B cell (primary cell): ENCODE data around the gene NT5DC2. TPM values are rescaled to one million over a fixed set of nuclear protein-coding genes. Genes with fewer than 3 reads are reported as not detected.

ENCODE experiments used
- ATAC-seq: fragments of 200-7000 bp; cut with Tn5 transposase; one replicate; pipeline ENCODE4 v1.10.0; 2021; ENCODE audit warnings: low read depth, mild to moderate bottlenecking, moderate number of reproducible peaks, moderate library complexity
- CTCF ChIA-PET: fragments of 350-600 bp; sonication (Branson Sonifier 250); formaldehyde crosslinking; loops from one replicate; lab custom pipeline; 2021; ENCODE audit warnings: antibody characterized with exemption, inconsistent platforms; lab: Charles Lee
- POLR2A ChIA-PET: fragments of 350-600 bp; sonication (Branson Sonifier 250); formaldehyde crosslinking; loops from one replicate; lab custom pipeline; 2021; ENCODE audit warnings: antibody characterized with exemption; lab: Charles Lee
- DNase-seq: peaks from one replicate; pipeline ENCODE4 v3.0.0; 2013
- H2AFZ ChIP-seq: 2 replicates; pipeline ENCODE4 v1.6.1; 2012; ENCODE audit warnings: mild to moderate bottlenecking, low read depth, low read length; ENCODE audit not compliant: insufficient read depth, poor library complexity, severe bottlenecking
- H3K27ac ChIP-seq, 2 donors: 1 replicate in 1 of 2; 2 replicates in 1 of 2; pipeline ENCODE4 v1.5.1; 2012 to 2013; ENCODE audit warnings: low read length in 2 of 2, mild to moderate bottlenecking in 2 of 2, moderate library complexity in 1 of 2
- H3K27me3 ChIP-seq, 4 experiments: fragments of 200-600 bp in 1 of 4; sonication (generic) in 1 of 4; replicated peaks in 1 of 4; 1 replicate in 2 of 4; 2 replicates in 2 of 4; pipeline versions ENCODE4 v1.6.1 to v1.7.0; 2013 to 2016; ENCODE audit warnings: low read length in 3 of 4, mild to moderate bottlenecking in 2 of 4, mixed read lengths in 1 of 4, moderate library complexity in 1 of 4; ENCODE audit not compliant: insufficient read depth in 4 of 4, control insufficient read depth in 3 of 4; ENCODE audit errors: control extremely low read depth in 1 of 4
- H3K36me3 ChIP-seq, 2 experiments: replicated peaks in 1 of 2; 1 replicate in 1 of 2; 2 replicates in 1 of 2; pipeline versions ENCODE4 v1.6.1 to v1.7.1; 2013; ENCODE audit warnings: low read length in 1 of 2; ENCODE audit not compliant: insufficient read depth in 2 of 2, control insufficient read depth in 1 of 2; ENCODE audit errors: control extremely low read depth in 1 of 2, extremely low read depth in 1 of 2
- H3K4me1 ChIP-seq, 2 donors: fragments of 200-600 bp in 1 of 2; sonication (generic) in 1 of 2; 1 replicate in 1 of 2; 2 replicates in 1 of 2; pipeline versions ENCODE4 v1.5.1 to v1.6.1; 2013 to 2017; ENCODE audit warnings: low read length in 2 of 2; ENCODE audit not compliant: control insufficient read depth in 2 of 2, insufficient read depth in 2 of 2
- H3K4me2 ChIP-seq: replicated peaks from 2 replicates; pipeline ENCODE3; 2012; ENCODE audit warnings: mild to moderate bottlenecking, low read depth, low read length; ENCODE audit not compliant: poor library complexity, severe bottlenecking
- H3K4me3 ChIP-seq, 5 experiments: fragments of 200-600 bp in 1 of 5; sonication (generic) in 1 of 5; 1 replicate in 3 of 5; 2 replicates in 2 of 5; pipeline versions ENCODE4 v1.5.1 to v1.7.0; 2011 to 2016; ENCODE audit warnings: low read length in 4 of 5, mild to moderate bottlenecking in 4 of 5, low read depth in 2 of 5, control low read depth in 1 of 5, moderate library complexity in 1 of 5; ENCODE audit not compliant: insufficient read depth in 1 of 5; ENCODE audit errors: control extremely low read depth in 1 of 5, extremely low read depth in 1 of 5
- H3K79me2 ChIP-seq: fragments of 200-600 bp; sonication (generic); one replicate; pipeline ENCODE4 v1.6.0; 2016; ENCODE audit warnings: low read length; ENCODE audit not compliant: control insufficient read depth, insufficient read depth
- H3K9ac ChIP-seq: fragments of 200-600 bp; sonication (generic); 2 replicates; pipeline ENCODE4 v1.6.1; 2017; ENCODE audit warnings: mild to moderate bottlenecking, low read length, moderate library complexity
- H3K9me3 ChIP-seq, 3 donors: one replicate each; pipeline versions ENCODE4 v1.6.1 to v1.7.1; 2013; ENCODE audit warnings: low read length in 2 of 3; ENCODE audit not compliant: control insufficient read depth in 2 of 3, insufficient read depth in 1 of 3; ENCODE audit errors: control extremely low read depth in 1 of 3
- H4K20me1 ChIP-seq: 2 replicates; pipeline ENCODE4 v1.6.0; 2012; ENCODE audit warnings: mild to moderate bottlenecking, low read length; ENCODE audit not compliant: insufficient read depth, control insufficient read depth, poor library complexity, severe bottlenecking
- H3K27ac Mint-ChIP-seq: one replicate; pipeline ENCODE4 v1.8.0; 2021; ENCODE audit warnings: mixed read lengths
- H3K27me3 Mint-ChIP-seq: one replicate; pipeline ENCODE4 v1.8.0; 2021; ENCODE audit warnings: mixed read lengths
- H3K4me1 Mint-ChIP-seq: one replicate; pipeline ENCODE4 v1.8.0; 2021; ENCODE audit warnings: mixed read lengths
- H3K4me3 Mint-ChIP-seq: one replicate; pipeline ENCODE4 v1.8.0; 2021; ENCODE audit warnings: mixed read lengths
- H3K9me3 Mint-ChIP-seq: one replicate; pipeline ENCODE4 v1.8.0; 2022; ENCODE audit warnings: mixed read lengths; ENCODE audit not compliant: insufficient read depth
- EZH2 ChIP-seq: IDR thresholded peaks from 2 replicates; pipeline ENCODE4 v1.6.1; 2012; ENCODE audit warnings: borderline replicate concordance, low read depth, mild to moderate bottlenecking, moderate library complexity, low read length; ENCODE audit not compliant: insufficient read depth, poor library complexity, severe bottlenecking
- WGBS: methylation state at CpG from one replicate; pipeline ENCODE4 v1.1.5; 2013; ENCODE audit warnings: missing lambda C conversion rate; ENCODE audit not compliant: insufficient coverage; 5-methylcytosine and 5-hydroxymethylcytosine counted together
- intact Hi-C: fragments of 100-400 bp; cut with micrococcal nuclease; formaldehyde crosslinking; loops from one replicate; pipeline ENCODE4 v1.10.0; 2022
- polyA plus RNA-seq: library from polyadenylated mRNA; depleted of rRNA; stranded (reverse); fragments of >200 nt; gene quantifications from 2 replicates; pipeline ENCODE4 v1.2.3, GENCODE V29; 2012
- total RNA-seq, 2 donors: library from RNA; stranded (reverse); fragments of 120-200 nt in 1 of 2; gene quantifications; 1 replicate in 1 of 2; 2 replicates in 1 of 2; pipeline versions ENCODE4 v1.2.3 to v1.2.4, GENCODE V29; 2013 to 2022
- TF ChIP-seq, protein P1 (sequence below): fragments of 200-600 bp; IDR thresholded peaks from one replicate; pipeline ENCODE4 v1.8.0; 2022; ENCODE audit warnings: antibody characterized with exemption, mild to moderate bottlenecking

NT5DC2 gene
- total and polyA plus RNA-seq, 2 donors (not counting 1 experiment from before 2014, with no cell fraction given) = 11.2 to 11.9 TPM

DNA sequence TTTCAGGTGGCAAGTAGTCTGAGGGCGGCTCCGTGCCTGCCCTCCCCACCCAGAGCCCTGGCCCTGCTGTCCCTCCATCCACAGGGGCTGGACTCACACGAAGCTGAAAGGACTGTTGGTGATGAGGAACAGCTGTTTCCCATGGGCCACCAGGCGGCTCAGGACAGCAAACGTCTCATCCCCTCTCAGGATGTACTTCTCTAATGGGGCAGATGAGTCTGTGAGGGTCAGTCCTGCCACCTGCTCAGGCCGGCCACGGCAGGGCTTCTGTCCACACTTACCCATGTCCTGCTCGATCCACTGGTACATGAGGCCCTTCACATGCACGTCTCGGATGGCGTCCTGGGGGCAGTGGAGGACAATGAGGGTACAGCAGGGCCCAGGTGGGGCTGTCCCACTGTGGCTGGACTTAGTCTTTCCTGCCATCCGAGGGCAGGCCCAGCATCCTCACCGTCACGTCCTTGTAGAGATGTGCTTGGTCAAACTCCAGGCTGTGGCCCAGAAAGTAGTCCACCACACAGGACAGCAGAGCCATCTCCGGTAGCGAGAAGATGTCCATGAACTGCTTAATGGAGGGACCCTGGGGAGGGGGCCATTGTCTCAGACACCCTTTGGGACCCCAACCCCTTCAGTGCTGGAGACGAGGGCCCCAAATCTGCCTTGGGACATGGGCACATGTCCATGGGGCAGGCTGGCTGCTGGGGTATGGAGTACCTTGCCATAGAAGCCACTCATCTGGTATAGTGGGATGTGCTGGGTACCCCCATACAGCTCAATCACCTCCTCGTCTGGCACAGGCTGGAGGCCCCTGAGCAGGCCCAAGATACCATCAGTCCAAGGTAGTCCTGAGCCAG is 5.7 kb downstream of the NT5DC2 start:
- intact Hi-C loops = no loop called here

More for the DNA sequence above, 5.7 kb downstream of the NT5DC2 start:
- H3K4me1 Mint-ChIP-seq = peaks cover 5% of the 10 kb centered on the region
- H3K4me2 ChIP-seq = no peak overlapping the region
- CTCF ChIA-PET = interaction anchor here (1.0 kb wide), 1 partner anchor 188 kb away, joined by 3 read pairs; no protein-coding TSS in a partner anchor
- POLR2A ChIA-PET = no interaction called here
- no peak overlapping the region for H3K4me3 Mint-ChIP-seq
- H3K27ac ChIP-seq = no peak overlapping the region
- no peak overlapping the region for H3K4me3 ChIP-seq
- H2AFZ ChIP-seq = no peak overlapping the region
- 92% methylated on average over 12 of the region's 18 CpGs for WGBS
- no peaks in the 10 kb centered on the region for H3K27me3 Mint-ChIP-seq
- no peak overlapping the region for H3K27ac Mint-ChIP-seq
- H3K4me1 ChIP-seq = peaks cover 9 to 13% of the 10 kb centered on the region in 2 donors
- H3K9me3 Mint-ChIP-seq = no peaks in the 10 kb centered on the region
- H3K9me3 ChIP-seq = no peaks in the 10 kb centered on the region
- H3K27me3 ChIP-seq = peaks cover 0 to 12% (median 0%) of the 10 kb centered on the region in 4 experiments
- TF ChIP-seq EZH2 = no peak
- TF ChIP-seq, protein P1, sequence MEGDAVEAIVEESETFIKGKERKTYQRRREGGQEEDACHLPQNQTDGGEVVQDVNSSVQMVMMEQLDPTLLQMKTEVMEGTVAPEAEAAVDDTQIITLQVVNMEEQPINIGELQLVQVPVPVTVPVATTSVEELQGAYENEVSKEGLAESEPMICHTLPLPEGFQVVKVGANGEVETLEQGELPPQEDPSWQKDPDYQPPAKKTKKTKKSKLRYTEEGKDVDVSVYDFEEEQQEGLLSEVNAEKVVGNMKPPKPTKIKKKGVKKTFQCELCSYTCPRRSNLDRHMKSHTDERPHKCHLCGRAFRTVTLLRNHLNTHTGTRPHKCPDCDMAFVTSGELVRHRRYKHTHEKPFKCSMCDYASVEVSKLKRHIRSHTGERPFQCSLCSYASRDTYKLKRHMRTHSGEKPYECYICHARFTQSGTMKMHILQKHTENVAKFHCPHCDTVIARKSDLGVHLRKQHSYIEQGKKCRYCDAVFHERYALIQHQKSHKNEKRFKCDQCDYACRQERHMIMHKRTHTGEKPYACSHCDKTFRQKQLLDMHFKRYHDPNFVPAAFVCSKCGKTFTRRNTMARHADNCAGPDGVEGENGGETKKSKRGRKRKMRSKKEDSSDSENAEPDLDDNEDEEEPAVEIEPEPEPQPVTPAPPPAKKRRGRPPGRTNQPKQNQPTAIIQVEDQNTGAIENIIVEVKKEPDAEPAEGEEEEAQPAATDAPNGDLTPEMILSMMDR = no peak
- no peak overlapping the region for H3K9ac ChIP-seq
- no peak for ATAC-seq
- no peaks in the 10 kb centered on the region for H4K20me1 ChIP-seq
- no peaks in the 10 kb centered on the region for H3K79me2 ChIP-seq
- DNase-seq = no peak
- H3K36me3 ChIP-seq = no peaks in the 10 kb centered on the region
